GM19372 (cell line): ENCODE data around the gene MPPED1.

Experiments used
- ATAC-seq: cut with Tn5 transposase; IDR thresholded peaks from one replicate; pipeline ENCODE4 v1.9.1; 2021; ENCODE audit warnings: mild to moderate bottlenecking, low read depth, moderate library complexity; ENCODE audit not compliant: unreplicated experiment

MPPED1 gene

DNA sequence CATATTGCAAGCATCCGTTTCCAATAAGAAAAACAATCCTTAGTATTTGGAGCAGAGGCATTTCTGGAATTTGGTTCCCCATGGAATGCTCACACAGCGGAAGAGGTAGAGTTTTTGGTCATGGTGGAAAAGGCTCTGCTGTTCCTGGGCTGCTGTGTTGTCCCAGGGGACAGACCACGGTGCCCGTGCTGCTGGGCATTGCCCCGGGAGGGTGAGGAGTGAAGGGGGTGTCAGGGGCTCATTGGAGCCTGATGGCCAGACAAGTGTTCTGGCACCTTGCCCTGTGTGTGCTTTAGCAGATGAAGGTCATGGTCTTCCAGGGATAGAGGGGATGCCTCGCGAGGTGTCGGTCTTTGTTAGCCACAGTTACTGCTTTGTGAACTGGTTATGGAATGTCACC, 61.2 kb downstream of the MPPED1 start:
- ATAC-seq, result no peak

DNA sequence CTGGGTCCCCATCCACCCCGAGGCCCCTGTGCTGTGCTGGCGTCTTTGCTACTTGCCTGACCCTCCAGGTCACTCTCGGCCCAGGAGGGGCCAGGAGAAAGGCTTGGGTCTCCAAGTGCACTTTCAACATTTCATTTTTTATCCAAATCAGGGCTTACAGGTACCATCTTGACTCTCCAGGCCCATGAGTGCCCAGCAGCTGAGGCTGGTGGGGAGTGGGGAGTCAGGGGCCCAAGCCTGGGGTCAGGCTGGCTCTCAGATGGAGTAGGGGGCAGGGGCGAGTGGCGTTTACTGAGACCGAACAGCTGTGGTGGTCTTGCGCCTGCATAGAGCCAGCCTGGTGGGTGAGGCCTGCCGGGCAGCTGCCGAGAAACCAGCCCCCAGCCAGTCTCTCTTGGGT, 61.6 kb downstream of the MPPED1 start:
- no peak for ATAC-seq

DNA sequence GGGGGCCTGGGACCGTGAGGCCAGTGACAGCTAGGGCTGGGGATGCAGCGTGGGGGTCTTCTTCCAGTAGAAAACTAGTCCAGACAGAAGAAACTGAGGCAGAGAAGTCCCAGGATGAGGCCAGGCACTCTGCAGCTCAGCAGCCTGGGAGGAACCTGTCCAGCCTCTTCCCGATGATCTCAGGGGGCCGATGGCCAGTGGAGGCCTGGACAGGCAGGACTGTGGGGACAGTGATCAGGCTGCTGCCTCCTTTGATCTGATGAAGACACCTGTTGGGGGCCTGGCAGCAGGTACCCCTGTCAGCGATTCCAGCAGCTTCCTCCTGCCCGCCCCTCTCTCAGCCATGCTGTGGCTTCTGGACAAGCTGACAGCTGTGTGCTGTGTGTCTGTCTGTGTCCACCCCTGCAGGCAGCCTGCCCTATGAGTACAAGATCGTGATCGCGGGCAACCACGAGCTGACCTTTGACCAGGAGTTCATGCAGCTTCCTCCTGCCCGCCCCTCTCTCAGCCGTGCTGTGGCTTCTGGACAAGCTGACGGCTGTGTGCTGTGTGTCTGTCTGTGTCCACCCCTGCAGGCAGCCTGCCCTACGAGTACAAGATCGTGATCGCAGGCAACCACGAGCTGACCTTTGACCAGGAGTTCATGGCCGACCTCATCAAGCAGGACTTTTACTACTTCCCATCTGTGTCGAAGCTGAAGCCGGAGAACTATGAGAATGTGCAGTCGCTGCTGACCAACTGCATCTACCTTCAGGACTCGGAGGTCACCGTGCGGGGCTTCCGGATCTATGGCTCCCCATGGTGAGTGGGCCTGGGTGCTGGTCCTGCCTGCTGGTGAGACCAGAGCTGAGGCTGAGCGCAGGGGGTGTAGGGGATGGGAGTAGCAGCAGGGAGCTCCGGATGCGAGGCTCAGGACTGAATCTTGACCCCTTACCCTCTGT, 62.6 kb downstream of the MPPED1 start:
- no peak for ATAC-seq

DNA sequence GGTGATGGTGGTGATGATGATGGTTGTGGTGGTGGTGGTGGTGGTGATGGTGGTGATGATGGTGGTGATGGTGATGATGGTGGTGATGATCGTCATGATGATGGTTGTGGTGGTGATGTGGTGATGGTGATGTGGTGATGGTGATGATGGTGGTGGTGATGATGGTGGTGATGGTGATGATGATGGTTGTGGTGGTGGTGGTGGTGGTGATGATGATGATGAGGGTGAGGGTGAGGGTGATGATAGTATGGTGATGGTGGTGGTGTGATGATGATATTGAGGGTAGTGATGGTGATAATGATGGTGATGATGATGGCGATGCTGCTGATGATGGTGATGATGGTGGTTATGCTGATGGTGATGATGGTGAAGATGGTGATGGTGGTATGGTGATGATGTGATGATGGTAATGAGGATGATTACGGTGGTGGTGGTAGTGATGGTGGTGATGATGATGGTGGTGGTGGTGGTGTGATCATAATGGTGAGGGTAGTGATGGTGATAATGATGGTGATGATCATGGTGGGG, 63.8 kb downstream of the MPPED1 start:
- ATAC-seq, result no peak

DNA sequence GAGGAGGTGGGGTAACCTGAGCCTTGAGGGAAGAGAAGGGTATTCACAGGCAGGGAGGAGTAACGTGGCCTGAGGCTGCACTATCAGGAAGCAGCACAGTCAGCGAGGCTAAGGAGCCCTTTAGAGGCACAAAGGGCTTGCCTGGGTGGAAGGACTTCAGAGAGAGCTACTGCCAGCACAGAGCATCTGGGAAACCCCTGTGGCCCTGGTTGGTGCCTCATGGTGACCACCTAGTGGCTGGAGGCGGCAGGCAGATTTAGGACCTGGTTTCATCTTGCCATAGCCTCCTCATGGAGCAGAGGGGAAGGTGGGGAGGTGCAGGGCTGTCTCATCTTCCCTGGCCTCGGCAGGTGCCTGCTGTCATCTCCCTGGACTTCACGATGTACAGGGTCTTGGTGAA, 64.5 kb downstream of the MPPED1 start:
- no peak for ATAC-seq

- no peak for ATAC-seq
These were observed 65.2 kb downstream of the MPPED1 start for GRCh38 chr22:43476751-43477725.

- ATAC-seq, result no peak
These were observed 66.2 kb downstream of the MPPED1 start for GRCh38 chr22:43477966-43478365.

DNA sequence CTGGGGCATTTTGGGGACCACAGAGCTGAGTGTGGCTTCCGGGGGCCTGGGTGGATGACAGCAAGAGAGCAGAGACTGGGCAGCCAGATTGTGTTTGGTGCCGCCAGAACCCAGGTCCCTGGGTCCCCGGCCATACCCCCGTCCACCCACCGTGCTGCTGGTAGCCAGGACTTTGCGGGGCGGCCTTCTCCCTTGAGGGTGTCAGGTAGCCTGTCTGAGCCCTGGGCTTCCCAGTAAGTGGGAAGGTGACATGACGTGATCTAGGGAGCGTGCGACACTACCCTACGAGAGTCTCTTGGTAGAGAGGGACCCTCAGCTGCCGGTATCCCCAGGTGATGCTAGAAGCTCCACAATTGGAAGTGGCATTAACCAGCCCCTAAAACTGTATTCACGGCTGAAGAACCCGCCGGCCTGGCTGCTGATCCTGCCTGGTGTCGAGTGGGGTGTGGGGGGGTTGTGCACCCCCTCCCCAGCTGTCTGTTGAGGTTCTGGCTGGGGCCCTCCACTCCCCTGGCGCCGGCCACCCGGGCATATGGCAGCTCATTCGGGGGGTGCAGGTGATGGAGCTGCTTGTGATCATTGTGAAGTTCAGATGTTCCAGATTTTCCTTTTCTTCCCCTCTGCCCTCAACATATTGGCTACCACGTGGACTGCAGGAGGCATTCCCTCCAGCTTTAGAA, 66.9 kb downstream of the MPPED1 start:
- ATAC-seq, result no peak

- no peak for ATAC-seq
These were observed 67.6 kb downstream of the MPPED1 start for GRCh38 chr22:43479301-43479950.

DNA sequence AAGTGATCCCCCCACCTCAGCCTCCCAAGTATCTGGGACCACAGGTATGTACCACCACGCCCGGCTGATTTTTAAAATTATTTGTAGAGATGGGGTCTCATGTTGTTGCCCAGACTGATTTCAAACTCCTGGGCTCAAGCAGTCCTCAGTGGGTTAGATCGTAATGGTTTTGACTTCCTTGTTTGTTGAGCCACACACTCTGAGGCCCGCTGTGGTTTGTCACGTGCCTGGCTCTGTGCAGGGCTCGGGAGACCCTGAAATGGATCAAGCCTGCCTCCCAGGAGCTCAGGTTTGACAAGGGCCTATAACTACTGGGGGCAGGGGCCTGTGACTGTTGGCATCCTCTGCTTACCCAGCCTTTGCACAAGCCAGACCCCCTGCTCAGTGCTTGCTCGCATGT, 68.1 kb downstream of the MPPED1 start:
- ATAC-seq, result no peak

DNA sequence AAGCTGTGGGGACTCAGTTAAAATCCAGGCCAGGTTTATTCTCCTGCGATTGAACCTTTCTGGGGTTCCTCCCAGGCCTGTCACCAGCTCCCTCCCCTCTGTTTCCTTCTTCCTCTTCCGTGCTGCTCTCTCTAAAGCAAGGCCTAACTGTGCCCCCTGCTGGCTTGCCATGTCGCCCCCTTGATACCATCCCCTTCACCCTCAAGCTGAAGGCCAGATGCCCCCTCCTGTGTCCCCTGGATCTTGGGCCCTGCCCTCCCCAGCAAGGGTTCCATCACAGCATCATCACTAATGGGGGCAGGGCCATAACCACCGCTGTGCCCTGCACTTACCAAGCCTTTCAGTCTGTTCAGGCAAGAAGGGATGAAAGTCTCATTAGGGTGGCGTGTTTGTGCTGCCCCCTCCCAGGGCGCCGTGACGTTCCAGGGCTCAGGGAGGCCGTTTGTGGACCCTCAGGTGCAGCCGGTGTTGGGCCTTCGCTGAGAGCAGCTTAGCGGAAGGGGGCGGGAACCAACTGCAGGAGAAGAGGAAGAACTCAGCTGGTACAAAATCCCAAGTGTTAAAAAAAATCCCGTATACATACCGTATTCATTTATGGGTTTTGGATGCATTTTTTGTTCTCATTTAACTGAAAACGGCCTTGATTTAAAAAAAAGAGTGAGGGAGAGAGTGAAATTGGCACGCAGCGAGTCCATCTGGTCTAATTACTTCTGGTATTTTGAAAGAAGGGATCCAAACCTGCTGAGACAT, 69.9 kb downstream of the MPPED1 start:
- ATAC-seq, result no peak

DNA sequence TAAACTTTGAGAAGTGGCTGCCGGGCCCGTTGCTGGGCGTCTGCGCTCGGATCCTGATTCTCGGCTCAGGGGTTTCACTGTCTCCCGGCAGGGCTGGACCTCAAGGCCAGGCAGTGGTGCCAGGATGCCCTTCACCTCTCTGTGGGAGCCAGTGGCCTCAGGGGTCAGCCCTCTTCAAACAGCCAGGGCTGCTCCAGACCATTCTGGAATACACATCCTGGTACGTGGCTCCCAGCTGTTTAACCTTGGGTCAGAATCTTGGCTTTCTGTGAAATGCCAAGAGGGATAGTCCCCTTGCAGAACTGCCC, 70.5 kb downstream of the MPPED1 start:
- ATAC-seq, result no peak

DNA sequence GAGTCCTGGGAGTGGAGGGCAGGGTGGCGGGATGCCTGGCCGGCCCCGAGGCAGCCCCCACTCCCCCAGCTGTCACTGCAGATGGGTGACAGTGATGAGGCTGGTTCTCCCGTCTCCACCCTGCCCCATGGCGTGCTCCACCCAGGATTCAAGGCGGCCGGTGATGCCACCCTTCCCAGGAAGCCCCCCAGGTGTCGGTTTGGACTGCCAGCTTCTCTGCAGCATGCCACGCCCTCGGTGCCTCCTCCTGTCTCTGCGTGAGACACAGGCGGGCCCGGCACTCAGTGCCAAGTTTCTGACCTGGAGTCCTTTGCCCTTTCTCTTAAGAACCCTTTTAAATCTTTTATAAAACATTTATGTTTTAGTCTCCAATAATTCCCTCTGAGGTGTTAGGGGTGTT, 71.5 kb downstream of the MPPED1 start:
- ATAC-seq, result no peak

GRCh38 chr22:43483669-43484068, 71.9 kb downstream of the MPPED1 start:
- no peak for ATAC-seq

GRCh38 chr22:43484227-43484626, 72.4 kb downstream of the MPPED1 start:
- ATAC-seq, result no peak

DNA sequence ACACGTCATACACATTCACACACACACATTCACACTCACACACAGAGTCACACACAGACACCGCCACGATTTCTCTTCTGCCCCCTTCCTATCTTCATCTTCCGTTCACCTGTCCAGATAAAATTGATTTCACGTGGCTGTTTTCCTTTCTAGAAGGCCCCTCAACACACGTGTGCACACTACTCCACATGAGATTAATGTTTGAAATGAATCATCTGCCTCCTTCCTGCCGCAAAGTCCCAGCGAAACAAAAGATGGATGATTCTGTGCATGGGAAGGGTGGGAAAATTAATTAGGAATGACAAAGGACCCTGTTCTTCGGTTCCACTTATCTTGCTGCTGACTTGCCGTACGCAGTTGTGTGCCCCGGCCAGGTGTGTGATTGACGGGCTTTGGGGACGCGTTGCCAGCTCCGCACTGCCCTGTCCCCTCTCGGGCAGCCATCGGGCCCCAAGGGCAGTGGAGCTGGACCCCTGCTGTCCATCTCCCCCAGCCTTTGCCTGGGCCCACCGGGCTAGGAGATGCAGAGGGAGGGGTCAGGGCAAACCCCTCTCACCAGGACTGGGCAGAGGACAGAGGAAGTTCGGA, 73.8 kb downstream of the MPPED1 start:
- no peak for ATAC-seq

DNA sequence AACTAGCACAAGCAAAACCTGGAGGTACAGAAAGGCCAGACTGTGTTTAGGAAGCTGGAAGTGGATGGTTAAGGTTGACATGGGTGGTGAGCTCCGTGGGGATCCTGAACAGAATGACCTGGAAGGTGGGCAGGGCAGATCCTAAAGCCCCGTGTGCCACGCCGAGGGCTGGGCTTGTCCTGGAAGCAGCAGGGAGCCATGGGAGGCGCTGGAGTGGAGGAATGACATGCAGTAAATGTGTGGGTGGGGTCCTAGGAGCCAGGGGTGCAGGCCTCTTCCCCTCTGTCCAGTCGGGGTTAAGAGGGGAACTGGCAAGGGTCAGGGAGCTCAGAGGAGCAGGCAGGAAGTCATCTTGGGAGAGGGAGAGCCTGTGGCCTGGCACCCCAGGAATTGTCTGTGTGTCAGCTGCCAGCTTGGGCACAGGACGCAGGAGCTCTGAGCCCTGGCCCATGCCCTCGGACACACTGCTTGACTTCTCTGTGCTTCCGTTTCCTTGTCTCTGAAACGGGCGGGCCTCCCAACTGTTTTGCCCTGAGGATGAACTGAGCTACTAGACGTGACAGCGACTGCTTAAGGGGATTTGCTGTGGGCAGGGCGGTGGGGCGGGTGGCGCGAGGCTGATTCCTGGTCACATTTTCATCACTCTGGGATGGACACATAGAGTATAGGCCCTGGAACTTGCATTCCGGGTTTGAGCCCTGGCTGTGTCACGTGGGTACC, 75.7 kb downstream of the MPPED1 start:
- ATAC-seq, result no peak

DNA sequence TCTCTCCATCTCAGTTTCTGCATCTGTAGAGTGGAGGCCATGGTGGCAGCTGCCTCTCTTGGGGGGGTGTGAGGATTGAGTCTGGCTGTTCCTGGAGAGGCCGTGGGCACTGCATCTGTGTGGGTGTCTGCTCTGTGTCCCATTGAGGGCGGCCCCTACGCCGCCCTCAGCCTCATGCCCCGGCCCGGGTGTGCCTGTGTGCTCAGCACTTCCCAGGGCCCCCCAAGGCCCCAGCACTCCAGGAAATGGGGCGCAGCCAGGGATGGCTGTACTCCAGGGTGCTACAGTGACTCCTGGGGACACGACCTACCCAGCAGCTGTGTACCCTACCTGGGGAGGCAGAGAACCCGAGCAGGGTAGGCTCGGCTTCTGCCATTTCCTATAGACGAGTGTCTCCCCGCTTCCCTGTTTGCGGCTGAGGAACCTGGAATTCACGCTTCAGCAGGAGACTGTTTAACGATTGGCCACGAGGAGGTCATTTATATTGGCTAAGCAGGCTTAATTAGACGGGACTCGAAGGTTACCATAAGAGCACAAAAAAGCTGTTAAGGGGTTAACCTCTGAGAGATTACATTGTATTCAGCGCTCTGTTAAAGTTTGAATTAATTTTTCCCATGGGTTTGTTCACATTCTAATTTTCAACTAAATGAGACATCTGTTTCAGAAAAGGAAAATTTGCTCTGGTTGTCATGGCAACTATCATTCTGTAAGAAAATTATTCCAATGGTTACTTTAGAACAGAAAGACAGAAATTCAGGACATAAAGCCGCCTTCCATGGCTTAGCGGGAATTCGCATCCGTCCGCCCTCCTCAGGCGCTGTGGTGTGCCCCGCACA, 76.4 kb downstream of the MPPED1 start:
- ATAC-seq, result no peak
